H1 (cell line): ENCODE results near the gene GALNT18.

Source experiments
- BACH1 ChIP-seq: IDR thresholded peaks from 2 replicates; pipeline ENCODE4 v1.6.1; 2012; ENCODE audit warnings: low read length, improper control_type of control experiment
- CEBPB ChIP-seq: IDR thresholded peaks from 2 replicates; pipeline ENCODE4 v1.6.1; 2012; ENCODE audit warnings: low read depth, low read length
- CTCF ChIP-seq, 3 experiments: IDR thresholded peaks; 1 replicate in 2 of 3; 2 replicates in 1 of 3; pipeline versions ENCODE4 v1.5.1 to v1.6.1; 2011; ENCODE audit warnings: low read length in 3 of 3, mild to moderate bottlenecking in 3 of 3, inconsistent platforms in 2 of 3, low read depth in 1 of 3, moderate library complexity in 1 of 3; ENCODE audit not compliant: insufficient read depth in 1 of 3; ENCODE audit errors: control extremely low read depth in 1 of 3
- EZH2 ChIP-seq: fragments of 200-600 bp; sonication (generic); IDR thresholded peaks from 2 replicates; pipeline ENCODE4 v1.7.1; 2012; ENCODE audit warnings: low read depth, mild to moderate bottlenecking, moderate library complexity, low read length, inconsistent platforms; ENCODE audit not compliant: severe bottlenecking
- JUN ChIP-seq: IDR thresholded peaks from 2 replicates; pipeline ENCODE4 v1.6.1; 2011; ENCODE audit warnings: low read depth, mild to moderate bottlenecking, improper control_type of control experiment, low read length
- MAFK ChIP-seq: IDR thresholded peaks from 2 replicates; pipeline ENCODE4 v1.6.1; 2012; ENCODE audit warnings: low read depth, mild to moderate bottlenecking, improper control_type of control experiment, low read length
- PHF8 ChIP-seq: fragments of 200-600 bp; sonication (generic); conservative IDR thresholded peaks from 2 replicates; pipeline ENCODE4 v1.7.1; 2012; ENCODE audit warnings: low read depth, mild to moderate bottlenecking, inconsistent platforms, low read length, moderate library complexity
- POLR2A ChIP-seq, 2 experiments: IDR thresholded peaks; 1 replicate in 1 of 2; 2 replicates in 1 of 2; pipeline ENCODE4 v1.6.1; 2011; ENCODE audit warnings: low read depth in 2 of 2, low read length in 2 of 2, mild to moderate bottlenecking in 2 of 2; ENCODE audit errors: control extremely low read depth in 1 of 2
- RBBP5 ChIP-seq: IDR thresholded peaks from 2 replicates; pipeline ENCODE4 v1.7.1; 2012; ENCODE audit warnings: low read depth, mild to moderate bottlenecking, inconsistent platforms, low read length, moderate library complexity, borderline replicate concordance
- SIN3A ChIP-seq, 2 experiments: IDR thresholded peaks in 1 of 2; conservative IDR thresholded peaks in 1 of 2; 2 replicates each; pipeline ENCODE4 v1.6.1; 2011 to 2012; ENCODE audit warnings: low read length in 2 of 2, improper control_type of control experiment in 1 of 2, low read depth in 1 of 2, mild to moderate bottlenecking in 1 of 2
- SP1 ChIP-seq: IDR thresholded peaks from 2 replicates; pipeline ENCODE4 v1.6.1; 2011; ENCODE audit warnings: low read depth, low read length
- TEAD4 ChIP-seq: IDR thresholded peaks from 2 replicates; pipeline ENCODE4 v1.6.1; 2012; ENCODE audit warnings: low read depth, low read length, inconsistent platforms, mixed read lengths

GRCh38 chr11:11620921-11621572 lies 758 bp downstream of the GALNT18 start:
- TF ChIP-seq MAFK (no peak), CTCF (IDR thresholded peaks at IDR 0.05; ENCODE audit: control extremely low read depth in 1 of 3, insufficient read depth in 1 of 3, low read depth in 1 of 3, low read length in 3 of 3) (peak in 1 of 3 experiments; percentile 14; a peak in 1 of 4 replicates), EZH2 (peak; percentile 80), POLR2A (IDR thresholded peaks at IDR 0.05; ENCODE audit: control extremely low read depth in 1 of 2, low read depth in 2 of 2, low read length in 2 of 2) (no peak), SIN3A (conservative IDR thresholded peaks at IDR 0.05 in 1 of 2, IDR thresholded peaks at IDR 0.05 in 1 of 2; ENCODE audit: low read depth in 1 of 2, low read length in 2 of 2) (no peak), PHF8 (no peak), RBBP5 (no peak), JUN (no peak), BACH1 (no peak), TEAD4 (no peak), CEBPB (no peak), SP1 (no peak)
